GM23338 (cell line): ENCODE data around the gene SST. TPM values are rescaled to one million over a fixed set of nuclear protein-coding genes. Genes with fewer than 3 reads are reported as not detected.

ENCODE experiments used
- ATAC-seq: fragments of 200-7000 bp; cut with Tn5 transposase; 3 replicates; pipeline ENCODE4 v1.9.1; 2020
- DNase-seq: peaks from one replicate; pipeline ENCODE4 v3.0.0-alpha.2; 2015; ENCODE audit warnings: low spot score
- H2AFZ ChIP-seq: fragments of 200-600 bp; sonication (generic); 2 replicates; pipeline ENCODE4 v1.8.0; 2016; ENCODE audit warnings: antibody characterized with exemption, mild to moderate bottlenecking, moderate library complexity
- H3F3A ChIP-seq: fragments of 200-600 bp; sonication (generic); replicated peaks from 2 replicates; pipeline ENCODE4 v1.8.0; 2017; ENCODE audit warnings: antibody characterized with exemption, mixed run types, low read depth
- H3K27ac ChIP-seq: fragments of 200-600 bp; sonication (generic); 2 replicates; pipeline ENCODE4 v1.6.1; 2016; ENCODE audit warnings: low read depth
- H3K27me3 ChIP-seq: fragments of 200-600 bp; sonication (generic); 2 replicates; pipeline ENCODE4 v1.8.0; 2016; ENCODE audit warnings: mild to moderate bottlenecking, mixed run types, moderate library complexity; ENCODE audit not compliant: insufficient read depth
- H3K36me3 ChIP-seq: fragments of 200-600 bp; sonication (generic); 2 replicates; pipeline ENCODE4 v1.8.0; 2016; ENCODE audit warnings: mild to moderate bottlenecking; ENCODE audit not compliant: insufficient read depth
- H3K4me1 ChIP-seq: fragments of 200-600 bp; sonication (generic); 2 replicates; pipeline ENCODE4 v1.8.0; 2016; ENCODE audit warnings: mild to moderate bottlenecking, moderate library complexity; ENCODE audit not compliant: insufficient read depth
- H3K4me2 ChIP-seq: fragments of 200-600 bp; sonication (generic); 2 replicates; pipeline ENCODE4 v1.7.1; 2017; ENCODE audit warnings: mixed run types
- H3K4me3 ChIP-seq: fragments of 200-600 bp; sonication (generic); 2 replicates; pipeline ENCODE4 v1.6.1; 2016; ENCODE audit warnings: mixed run types
- H3K79me2 ChIP-seq: fragments of 200-600 bp; sonication (generic); replicated peaks from 2 replicates; pipeline ENCODE4 v1.8.0; 2017; ENCODE audit warnings: mild to moderate bottlenecking; ENCODE audit not compliant: insufficient read depth
- H3K9me2 ChIP-seq: fragments of 200-600 bp; sonication (generic); 2 replicates; pipeline ENCODE4 v1.8.0; 2017; ENCODE audit not compliant: insufficient read depth
- H4K20me1 ChIP-seq: fragments of 200-600 bp; sonication (generic); replicated peaks from 2 replicates; pipeline ENCODE4 v1.8.0; 2017; ENCODE audit warnings: mild to moderate bottlenecking; ENCODE audit not compliant: insufficient read depth
- H3K27ac Mint-ChIP-seq: 2 replicates; pipeline ENCODE4 v1.8.0; 2020; ENCODE audit warnings: inconsistent platforms, mild to moderate bottlenecking, moderate library complexity, mixed read lengths
- H3K27me3 Mint-ChIP-seq: 3 replicates; pipeline ENCODE4 v1.8.0; 2022; ENCODE audit warnings: low read depth, mild to moderate bottlenecking, moderate library complexity, mixed read lengths, inconsistent platforms; ENCODE audit not compliant: insufficient read depth, poor library complexity
- H3K36me3 Mint-ChIP-seq: 3 replicates; pipeline ENCODE4 v1.8.0; 2021; ENCODE audit warnings: low read depth, mild to moderate bottlenecking, inconsistent platforms, moderate library complexity, mixed read lengths
- H3K4me1 Mint-ChIP-seq: 3 replicates; pipeline ENCODE4 v1.8.0; 2020; ENCODE audit warnings: mild to moderate bottlenecking, inconsistent platforms, mixed read lengths
- H3K4me3 Mint-ChIP-seq: 3 replicates; pipeline ENCODE4 v1.8.0; 2021; ENCODE audit warnings: moderate library complexity, mild to moderate bottlenecking, inconsistent platforms, mixed read lengths
- H3K9me3 Mint-ChIP-seq: 3 replicates; pipeline ENCODE4 v1.8.0; 2020; ENCODE audit warnings: moderate library complexity, mild to moderate bottlenecking, inconsistent platforms, mixed read lengths
- CREB1 ChIP-seq: fragments of 250-450 bp; sonication (Bioruptor Pico); IDR thresholded peaks from 2 replicates; pipeline ENCODE4 v1.5.0; 2020; ENCODE audit warnings: low read depth, mild to moderate bottlenecking, moderate library complexity
- EZH2 ChIP-seq: fragments of 200-600 bp; sonication (generic); IDR thresholded peaks from one replicate; pipeline ENCODE4 v1.8.0; 2017; ENCODE audit warnings: antibody characterized with exemption, mild to moderate bottlenecking, low read depth; ENCODE audit not compliant: unreplicated experiment
- EZH2phosphoT487 ChIP-seq: fragments of 200-600 bp; sonication (generic); IDR thresholded peaks from one replicate; pipeline ENCODE4 v1.8.1; 2018; ENCODE audit warnings: antibody characterized with exemption; ENCODE audit not compliant: unreplicated experiment
- POLR2AphosphoS5 ChIP-seq: IDR thresholded peaks from 2 replicates; pipeline ENCODE4 v1.6.1; 2016; ENCODE audit warnings: antibody characterized with exemption, low read depth
- REST ChIP-seq: IDR thresholded peaks from one replicate; pipeline ENCODE4 v1.6.1; 2018; ENCODE audit warnings: antibody characterized with exemption; ENCODE audit not compliant: unreplicated experiment
- STAT1 ChIP-seq: IDR thresholded peaks from one replicate; pipeline ENCODE4 v1.6.1; 2016; ENCODE audit warnings: antibody characterized with exemption; ENCODE audit not compliant: unreplicated experiment
- ZNF114 ChIP-seq: fragments of 250-450 bp; sonication (Bioruptor Pico); IDR thresholded peaks from 2 replicates; pipeline ENCODE4 v1.5.0; 2020; ENCODE audit warnings: mild to moderate bottlenecking, moderate library complexity
- polyA plus RNA-seq: library from polyadenylated mRNA; unstranded; fragments of >200 nt; fragmentation: Nextera tagmentation; extraction: Ambion mirVana; gene quantifications from 2 replicates; pipeline ENCODE4 v1.2.1, GENCODE V29; 2016
- total RNA-seq: library from RNA; depleted of rRNA; stranded (reverse); fragments of >200 nt; shearing (Covaris generic); gene quantifications from 2 replicates; pipeline ENCODE4 v1.2.3, GENCODE V29; 2014
- TF ChIP-seq, protein P1 (sequence below), 2 experiments: fragments of 200-600 bp in 1 of 2; sonication (generic) in 1 of 2; conservative IDR thresholded peaks; 2 replicates each; pipeline versions ENCODE4 v1.5.1 to v1.6.1; 2016 to 2017; ENCODE audit warnings: antibody characterized with exemption in 2 of 2, low read depth in 2 of 2, mild to moderate bottlenecking in 2 of 2, moderate library complexity in 1 of 2
- TF ChIP-seq, protein P2 (sequence below): IDR thresholded peaks from 2 replicates; pipeline ENCODE4 v1.6.1; 2016; ENCODE audit warnings: antibody characterized with exemption
- TF ChIP-seq, protein P3 (sequence below): fragments of 250-450 bp; sonication (Bioruptor Pico); IDR thresholded peaks from 2 replicates; pipeline ENCODE4 v1.5.0; 2020; ENCODE audit warnings: mild to moderate bottlenecking, moderate library complexity

Gene SST
- total and polyA plus RNA-seq, 2 experiments from 2014 or later: 3.9 TPM; not detected in 1

DNA sequence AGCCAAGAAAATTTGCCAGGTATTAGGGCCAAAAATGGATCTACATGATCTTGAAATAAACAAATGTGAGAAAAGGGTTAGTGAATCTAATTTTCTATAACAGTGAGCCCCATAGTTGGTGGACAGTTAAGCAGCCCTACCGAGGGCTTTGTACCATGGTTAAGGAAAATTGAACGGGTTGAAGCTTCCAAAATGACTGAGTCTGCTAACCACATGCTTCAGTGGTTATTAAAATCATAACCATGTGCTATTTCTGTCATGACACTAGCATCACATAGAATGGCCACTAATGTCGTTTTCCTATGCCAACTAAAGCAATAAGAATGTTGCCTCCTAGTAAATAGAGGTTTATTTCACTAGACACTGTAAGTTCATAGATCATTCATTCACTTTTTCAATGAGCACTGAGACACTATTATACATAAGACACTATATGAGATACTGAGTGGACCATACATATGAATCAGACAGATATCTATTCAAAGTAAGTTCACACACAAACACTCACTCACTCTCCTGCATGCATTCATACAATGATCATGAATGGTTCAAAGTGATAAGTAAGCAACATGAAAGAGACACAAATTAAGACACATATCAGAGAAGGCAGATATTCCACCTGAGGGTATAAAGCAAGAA is 4.3 kb downstream of the SST start (continued):
- no peak for TF ChIP-seq POLR2AphosphoS5
- TF ChIP-seq REST: no peak
- TF ChIP-seq EZH2: no peak
- no peak for TF ChIP-seq STAT1
- TF ChIP-seq ZNF114: no peak
- TF ChIP-seq, protein P1, sequence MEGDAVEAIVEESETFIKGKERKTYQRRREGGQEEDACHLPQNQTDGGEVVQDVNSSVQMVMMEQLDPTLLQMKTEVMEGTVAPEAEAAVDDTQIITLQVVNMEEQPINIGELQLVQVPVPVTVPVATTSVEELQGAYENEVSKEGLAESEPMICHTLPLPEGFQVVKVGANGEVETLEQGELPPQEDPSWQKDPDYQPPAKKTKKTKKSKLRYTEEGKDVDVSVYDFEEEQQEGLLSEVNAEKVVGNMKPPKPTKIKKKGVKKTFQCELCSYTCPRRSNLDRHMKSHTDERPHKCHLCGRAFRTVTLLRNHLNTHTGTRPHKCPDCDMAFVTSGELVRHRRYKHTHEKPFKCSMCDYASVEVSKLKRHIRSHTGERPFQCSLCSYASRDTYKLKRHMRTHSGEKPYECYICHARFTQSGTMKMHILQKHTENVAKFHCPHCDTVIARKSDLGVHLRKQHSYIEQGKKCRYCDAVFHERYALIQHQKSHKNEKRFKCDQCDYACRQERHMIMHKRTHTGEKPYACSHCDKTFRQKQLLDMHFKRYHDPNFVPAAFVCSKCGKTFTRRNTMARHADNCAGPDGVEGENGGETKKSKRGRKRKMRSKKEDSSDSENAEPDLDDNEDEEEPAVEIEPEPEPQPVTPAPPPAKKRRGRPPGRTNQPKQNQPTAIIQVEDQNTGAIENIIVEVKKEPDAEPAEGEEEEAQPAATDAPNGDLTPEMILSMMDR (conservative IDR thresholded peaks at IDR 0.05; ENCODE audit: low read depth in 2 of 2): no peak

GRCh38 chr3:187665010-187665409 is 5.2 kb downstream of the SST start:
- H3K36me3 ChIP-seq: no peaks in the 10 kb centered on the region
- no peak for DNase-seq
- H3K9me2 ChIP-seq: no peaks in the 10 kb centered on the region
- H2AFZ ChIP-seq: no peak overlapping the region
- 0 out of 2 replicates have a peak, but pooled peaks cover 3% of the 10 kb centered on the region for H3K4me1 ChIP-seq
- no peak overlapping the region for H3K4me2 ChIP-seq
- no peak overlapping the region for H3K4me3 Mint-ChIP-seq
- no peaks in the 10 kb centered on the region for H3K79me2 ChIP-seq
- H3K4me3 ChIP-seq: no peak overlapping the region
- H3K9me3 Mint-ChIP-seq: no peaks in the 10 kb centered on the region
- H3K27me3 Mint-ChIP-seq: peaks cover 11% of the 10 kb centered on the region
- H3K27ac ChIP-seq: no peak overlapping the region
- no peaks in the 10 kb centered on the region for H3K27me3 ChIP-seq
- no peak for ATAC-seq
- H3F3A ChIP-seq: no peaks in the 10 kb centered on the region
- peaks cover 3% of the 10 kb centered on the region; the same call in 2 of the 3 replicates for H3K4me1 Mint-ChIP-seq
- no peak overlapping the region for H3K27ac Mint-ChIP-seq
- no peaks in the 10 kb centered on the region for H3K36me3 Mint-ChIP-seq
- no peaks in the 10 kb centered on the region for H4K20me1 ChIP-seq
- TF ChIP-seq STAT1 (no peak), EZH2 (no peak), EZH2phosphoT487 (no peak), CREB1 (CRISPR knock-in tag) (no peak)
- TF ChIP-seq, protein P2, sequence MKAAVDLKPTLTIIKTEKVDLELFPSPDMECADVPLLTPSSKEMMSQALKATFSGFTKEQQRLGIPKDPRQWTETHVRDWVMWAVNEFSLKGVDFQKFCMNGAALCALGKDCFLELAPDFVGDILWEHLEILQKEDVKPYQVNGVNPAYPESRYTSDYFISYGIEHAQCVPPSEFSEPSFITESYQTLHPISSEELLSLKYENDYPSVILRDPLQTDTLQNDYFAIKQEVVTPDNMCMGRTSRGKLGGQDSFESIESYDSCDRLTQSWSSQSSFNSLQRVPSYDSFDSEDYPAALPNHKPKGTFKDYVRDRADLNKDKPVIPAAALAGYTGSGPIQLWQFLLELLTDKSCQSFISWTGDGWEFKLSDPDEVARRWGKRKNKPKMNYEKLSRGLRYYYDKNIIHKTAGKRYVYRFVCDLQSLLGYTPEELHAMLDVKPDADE: no peak
- TF ChIP-seq, protein P3, sequence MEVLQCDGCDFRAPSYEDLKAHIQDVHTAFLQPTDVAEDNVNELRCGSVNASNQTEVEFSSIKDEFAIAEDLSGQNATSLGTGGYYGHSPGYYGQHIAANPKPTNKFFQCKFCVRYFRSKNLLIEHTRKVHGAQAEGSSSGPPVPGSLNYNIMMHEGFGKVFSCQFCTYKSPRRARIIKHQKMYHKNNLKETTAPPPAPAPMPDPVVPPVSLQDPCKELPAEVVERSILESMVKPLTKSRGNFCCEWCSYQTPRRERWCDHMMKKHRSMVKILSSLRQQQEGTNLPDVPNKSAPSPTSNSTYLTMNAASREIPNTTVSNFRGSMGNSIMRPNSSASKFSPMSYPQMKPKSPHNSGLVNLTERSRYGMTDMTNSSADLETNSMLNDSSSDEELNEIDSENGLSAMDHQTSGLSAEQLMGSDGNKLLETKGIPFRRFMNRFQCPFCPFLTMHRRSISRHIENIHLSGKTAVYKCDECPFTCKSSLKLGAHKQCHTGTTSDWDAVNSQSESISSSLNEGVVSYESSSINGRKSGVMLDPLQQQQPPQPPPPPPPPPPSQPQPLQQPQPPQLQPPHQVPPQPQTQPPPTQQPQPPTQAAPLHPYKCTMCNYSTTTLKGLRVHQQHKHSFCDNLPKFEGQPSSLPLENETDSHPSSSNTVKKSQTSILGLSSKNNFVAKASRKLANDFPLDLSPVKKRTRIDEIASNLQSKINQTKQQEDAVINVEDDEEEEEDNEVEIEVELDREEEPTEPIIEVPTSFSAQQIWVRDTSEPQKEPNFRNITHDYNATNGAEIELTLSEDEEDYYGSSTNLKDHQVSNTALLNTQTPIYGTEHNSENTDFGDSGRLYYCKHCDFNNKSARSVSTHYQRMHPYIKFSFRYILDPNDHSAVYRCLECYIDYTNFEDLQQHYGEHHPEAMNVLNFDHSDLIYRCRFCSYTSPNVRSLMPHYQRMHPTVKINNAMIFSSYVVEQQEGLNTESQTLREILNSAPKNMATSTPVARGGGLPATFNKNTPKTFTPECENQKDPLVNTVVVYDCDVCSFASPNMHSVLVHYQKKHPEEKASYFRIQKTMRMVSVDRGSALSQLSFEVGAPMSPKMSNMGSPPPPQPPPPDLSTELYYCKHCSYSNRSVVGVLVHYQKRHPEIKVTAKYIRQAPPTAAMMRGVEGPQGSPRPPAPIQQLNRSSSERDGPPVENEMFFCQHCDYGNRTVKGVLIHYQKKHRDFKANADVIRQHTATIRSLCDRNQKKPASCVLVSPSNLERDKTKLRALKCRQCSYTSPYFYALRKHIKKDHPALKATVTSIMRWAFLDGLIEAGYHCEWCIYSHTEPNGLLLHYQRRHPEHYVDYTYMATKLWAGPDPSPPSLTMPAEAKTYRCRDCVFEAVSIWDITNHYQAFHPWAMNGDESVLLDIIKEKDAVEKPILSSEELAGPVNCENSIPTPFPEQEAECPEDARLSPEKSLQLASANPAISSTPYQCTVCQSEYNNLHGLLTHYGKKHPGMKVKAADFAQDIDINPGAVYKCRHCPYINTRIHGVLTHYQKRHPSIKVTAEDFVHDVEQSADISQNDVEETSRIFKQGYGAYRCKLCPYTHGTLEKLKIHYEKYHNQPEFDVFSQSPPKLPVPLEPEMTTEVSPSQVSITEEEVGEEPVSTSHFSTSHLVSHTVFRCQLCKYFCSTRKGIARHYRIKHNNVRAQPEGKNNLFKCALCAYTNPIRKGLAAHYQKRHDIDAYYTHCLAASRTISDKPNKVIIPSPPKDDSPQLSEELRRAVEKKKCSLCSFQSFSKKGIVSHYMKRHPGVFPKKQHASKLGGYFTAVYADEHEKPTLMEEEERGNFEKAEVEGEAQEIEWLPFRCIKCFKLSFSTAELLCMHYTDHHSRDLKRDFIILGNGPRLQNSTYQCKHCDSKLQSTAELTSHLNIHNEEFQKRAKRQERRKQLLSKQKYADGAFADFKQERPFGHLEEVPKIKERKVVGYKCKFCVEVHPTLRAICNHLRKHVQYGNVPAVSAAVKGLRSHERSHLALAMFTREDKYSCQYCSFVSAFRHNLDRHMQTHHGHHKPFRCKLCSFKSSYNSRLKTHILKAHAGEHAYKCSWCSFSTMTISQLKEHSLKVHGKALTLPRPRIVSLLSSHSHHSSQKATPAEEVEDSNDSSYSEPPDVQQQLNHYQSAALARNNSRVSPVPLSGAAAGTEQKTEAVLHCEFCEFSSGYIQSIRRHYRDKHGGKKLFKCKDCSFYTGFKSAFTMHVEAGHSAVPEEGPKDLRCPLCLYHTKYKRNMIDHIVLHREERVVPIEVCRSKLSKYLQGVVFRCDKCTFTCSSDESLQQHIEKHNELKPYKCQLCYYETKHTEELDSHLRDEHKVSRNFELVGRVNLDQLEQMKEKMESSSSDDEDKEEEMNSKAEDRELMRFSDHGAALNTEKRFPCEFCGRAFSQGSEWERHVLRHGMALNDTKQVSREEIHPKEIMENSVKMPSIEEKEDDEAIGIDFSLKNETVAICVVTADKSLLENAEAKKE (CRISPR knock-in tag): no peak
